Myocyte (in vitro differentiated cells): ENCODE data around the gene MDP1. TPM values are rescaled to one million over a fixed set of nuclear protein-coding genes. Genes with fewer than 3 reads are reported as not detected.
"Not testable (repeated sequence)": the region's sequence is repeated elsewhere in the genome, so short reads cannot be mapped to it uniquely, and the experiment has no call there.

ENCODE experiments used
- DNase-seq: peaks from one replicate; pipeline ENCODE4 v3.0.0-alpha.2; 2012; ENCODE audit warnings: low read depth
- total RNA-seq: library from RNA; depleted of rRNA; stranded (reverse); fragments of >200 nt; gene quantifications from 2 replicates; pipeline ENCODE4 v1.2.3, GENCODE V29; 2014

The MDP1 gene
- total RNA-seq, 1 donor from 2014 or later, result 16.7 TPM

DNA sequence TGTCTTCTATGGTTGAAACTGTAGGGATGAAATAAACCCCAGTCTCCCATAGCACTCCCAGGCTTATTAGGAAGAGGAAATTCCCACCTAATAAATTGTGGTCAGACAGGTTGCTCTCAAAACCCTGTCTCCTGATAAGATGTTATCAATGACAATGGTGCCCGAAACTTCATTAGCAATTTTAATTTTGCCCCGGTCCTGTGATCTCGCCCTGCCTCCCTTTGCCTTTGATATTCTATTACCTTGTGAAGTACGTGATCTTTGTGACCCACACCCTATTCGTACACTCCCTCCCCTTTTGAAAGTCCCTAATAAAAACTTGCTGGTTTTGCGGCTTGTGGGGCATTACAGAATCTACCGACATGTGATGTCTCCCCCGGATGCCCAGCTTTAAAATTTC lies 13.3 kb downstream of the MDP1 start:
- DNase-seq, result not testable (repeated sequence)

DNA sequence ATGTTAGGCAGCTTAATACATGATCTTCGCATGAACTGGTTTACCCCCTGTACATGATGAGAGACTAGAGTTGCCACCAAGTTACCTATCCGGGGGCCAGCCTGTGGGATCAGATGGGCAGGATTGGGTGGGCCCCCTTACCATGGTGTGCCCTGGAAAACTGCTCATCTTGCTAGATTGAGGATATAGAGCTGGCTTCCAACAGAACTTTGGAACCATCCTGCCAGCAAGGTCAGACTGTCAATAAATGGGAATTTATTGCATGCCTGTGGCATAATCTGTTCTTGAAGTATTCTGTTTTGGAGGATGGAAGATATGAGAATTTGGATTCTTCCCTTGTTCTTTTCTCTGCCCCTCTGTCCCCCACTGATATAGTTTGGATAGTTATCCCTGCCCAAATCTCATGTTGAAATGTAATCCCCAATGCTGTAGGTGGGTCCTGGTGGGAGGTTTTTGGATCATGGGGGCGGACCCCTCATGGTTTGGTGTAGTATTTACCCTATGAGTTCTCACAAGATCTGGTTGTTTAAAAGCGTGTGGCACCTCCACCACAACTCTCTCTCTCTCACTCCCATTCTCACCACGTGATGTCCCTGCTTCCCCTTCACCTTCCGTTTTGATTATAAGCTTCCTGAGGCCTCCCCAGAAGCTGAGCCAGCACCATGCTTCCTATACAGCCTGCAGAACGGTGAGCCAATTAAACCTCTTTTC lies 16.9 kb downstream of the MDP1 start:
- DNase-seq, result no peak

DNA sequence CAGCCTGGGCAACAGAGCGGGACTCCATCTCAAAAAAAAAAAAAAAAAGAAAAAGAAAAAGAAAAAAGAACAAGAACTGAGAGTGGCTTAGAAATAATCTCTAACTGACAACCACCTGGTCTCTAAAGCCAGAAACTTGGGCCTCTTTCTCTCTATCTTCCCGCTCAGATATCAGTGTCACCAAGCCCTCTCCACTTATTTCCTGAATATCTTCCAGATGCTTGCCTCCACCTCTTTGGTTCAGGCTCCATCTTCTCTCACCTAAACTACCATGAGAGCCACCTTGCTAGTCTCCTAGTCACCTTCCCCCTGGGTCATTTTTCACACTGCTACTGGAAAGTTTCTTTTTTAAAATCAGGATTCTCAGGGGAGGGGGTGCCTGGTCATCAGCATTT lies 18.8 kb downstream of the MDP1 start:
- no peak for DNase-seq

DNA sequence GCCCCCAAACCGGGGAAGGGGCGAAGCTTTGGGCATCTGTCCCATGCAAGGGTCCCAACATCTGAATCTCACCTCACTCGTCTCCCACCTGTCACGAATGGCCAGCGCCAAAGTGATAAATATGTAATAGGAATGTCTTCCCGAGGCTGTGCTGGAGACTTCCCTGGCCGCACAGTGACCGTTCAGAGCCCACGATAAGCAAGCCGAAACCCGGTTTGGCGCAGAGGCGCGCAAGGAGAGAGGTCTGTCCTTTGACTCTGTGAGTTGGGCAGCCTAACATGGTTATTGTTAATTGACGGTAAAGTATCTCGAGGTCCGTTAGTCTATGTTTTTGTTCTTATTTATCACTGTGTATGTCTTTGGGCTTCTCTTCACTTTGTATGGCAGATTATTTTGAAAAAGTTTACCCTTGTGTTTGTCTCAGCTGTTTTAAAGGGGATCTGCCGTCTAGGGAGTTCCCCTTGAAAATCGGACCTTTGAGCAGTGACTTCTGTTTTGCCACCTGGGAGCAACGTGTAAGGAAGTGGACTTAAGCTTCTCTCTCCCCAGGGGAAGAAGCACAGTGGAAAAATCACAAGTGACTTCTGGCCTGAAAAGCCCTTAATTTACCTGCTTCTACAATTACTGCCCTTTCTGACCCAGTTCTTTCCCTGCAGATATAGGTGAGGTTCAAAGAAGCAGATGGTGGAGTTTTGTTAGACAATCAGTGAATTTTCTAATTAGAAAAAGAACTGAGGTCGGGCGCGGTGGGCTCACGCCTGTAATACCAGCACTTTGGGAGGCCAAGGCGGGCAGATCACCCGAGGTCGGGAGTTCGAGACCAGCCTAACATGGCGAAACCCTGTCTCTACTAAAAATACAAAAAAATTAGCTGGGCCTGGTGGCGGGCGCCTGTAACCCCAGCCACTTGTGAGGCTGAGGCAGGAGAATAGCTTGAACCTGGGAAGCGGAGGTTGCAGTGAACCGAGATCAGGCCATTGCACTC lies 19.5 kb downstream of the MDP1 start:
- DNase-seq, result peak; percentile 40

DNA sequence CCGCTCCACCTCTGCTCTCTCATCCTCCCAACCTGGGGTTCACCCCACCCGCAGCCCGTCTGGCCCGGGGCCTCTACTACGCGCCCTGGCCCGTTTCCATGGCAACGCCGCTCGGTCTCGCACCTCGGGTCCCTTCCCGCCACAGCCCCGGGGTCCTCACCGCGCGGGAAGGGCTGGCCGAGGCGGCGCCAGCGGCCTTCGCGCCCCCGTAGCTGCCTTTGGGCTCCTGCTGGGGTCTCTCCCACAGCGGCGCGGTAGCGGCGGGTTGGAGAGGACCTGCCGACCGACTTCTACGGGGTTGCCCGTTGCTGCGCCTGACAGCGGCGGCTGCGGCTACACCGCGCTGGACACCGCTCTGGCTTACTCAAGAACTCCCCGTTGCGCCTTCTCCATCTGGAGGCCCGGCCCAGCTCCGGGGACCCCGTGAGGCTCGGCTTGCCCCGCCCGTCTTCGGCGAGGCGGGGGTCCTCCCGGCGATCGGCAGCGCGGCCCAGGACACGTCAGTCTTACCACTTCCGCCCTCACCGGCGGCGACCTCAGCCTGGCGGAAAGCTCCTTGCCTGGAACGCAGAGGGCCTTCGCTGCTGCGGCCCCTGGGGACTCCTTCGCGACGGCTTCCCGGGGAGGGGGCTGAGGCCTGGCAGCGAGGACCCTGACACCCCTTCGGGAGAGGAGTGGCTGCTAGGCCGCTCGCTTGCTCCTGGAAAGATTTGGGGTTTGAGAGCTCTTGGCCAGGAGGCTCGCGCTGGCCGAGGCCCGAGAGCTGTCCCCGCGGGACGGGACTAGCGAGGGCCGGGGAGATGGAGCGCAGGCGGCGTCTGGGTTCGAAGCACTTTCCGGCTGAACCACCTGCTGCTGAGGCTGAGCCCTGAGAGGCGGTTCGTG lies 20.4 kb downstream of the MDP1 start, which contains the start of gene TM9SF1:
TM9SF1 (minus strand) TSS at position 256 of the 885 bp plus-strand sequence. CDS start 422 bp downstream, outside the sequence.
- peak; percentile 90 for DNase-seq

DNA sequence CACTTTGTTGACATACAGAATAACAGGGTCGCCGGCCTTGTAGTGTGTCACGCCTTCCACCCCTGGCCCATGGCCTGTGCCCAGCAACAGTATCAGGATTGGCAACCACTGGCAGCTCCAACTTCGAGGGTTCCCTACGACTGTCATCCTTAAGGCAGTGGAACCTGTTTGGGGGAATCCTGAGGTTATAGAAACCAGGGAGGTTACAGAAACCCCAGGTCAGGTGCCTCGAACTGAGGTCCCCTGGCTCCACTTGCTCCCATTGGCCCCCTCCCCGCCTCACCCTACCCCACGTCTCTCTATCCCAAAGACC lies 21.0 kb downstream of the MDP1 start:
- DNase-seq, result no peak

DNA sequence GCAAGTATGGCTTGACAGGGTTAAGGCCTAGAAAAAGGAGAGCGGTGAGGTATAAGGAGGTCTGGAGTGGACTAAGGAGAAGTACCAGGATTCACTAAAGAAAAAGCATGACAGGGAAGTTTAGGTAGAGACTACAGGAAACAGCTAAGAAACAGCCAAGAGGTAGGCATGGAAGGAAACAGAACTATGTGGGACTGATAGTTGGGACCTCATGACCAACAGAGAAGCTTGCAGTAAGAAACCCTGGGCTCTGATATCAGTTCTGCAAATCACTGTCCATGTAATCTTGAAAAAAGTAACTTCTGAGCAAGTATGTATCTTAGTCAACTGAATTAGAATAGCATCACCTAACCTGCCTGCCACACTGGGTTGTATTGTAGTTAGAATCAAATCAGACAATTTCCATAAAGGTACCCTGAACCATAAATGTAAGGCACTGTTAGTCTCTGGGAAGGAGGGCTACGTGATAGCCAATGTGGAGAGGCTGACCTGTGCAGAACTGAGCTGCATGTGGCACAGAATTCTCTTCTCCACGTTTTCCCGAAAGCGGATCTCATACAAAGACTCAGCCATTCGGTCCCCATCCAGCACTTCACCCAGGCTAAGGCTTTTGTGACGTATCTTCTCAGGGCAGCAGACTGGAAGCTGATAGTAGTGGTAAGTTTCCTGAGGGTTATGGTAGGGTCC lies 21.5 kb downstream of the MDP1 start:
- DNase-seq, result no peak

DNA sequence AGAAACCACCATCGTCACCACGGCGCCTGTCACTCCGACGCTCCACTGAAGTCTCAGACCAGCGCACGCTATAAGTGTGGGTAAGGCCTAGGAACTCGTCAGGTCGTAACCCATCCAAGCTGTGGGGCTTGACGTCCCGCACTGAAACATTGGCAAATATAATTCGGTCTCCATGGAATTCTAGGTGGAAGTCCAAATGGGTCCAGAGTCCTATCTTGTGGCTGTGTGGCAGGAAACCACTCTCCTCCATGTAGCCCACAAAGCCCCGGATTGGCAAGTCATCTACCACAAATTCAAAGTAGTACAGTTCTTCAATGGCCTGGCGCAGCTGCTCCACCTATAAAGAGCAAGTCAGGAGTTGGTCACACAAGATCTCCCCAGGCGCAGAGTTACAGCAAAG lies 22.9 kb downstream of the MDP1 start:
- peak; percentile 32 for DNase-seq

DNA sequence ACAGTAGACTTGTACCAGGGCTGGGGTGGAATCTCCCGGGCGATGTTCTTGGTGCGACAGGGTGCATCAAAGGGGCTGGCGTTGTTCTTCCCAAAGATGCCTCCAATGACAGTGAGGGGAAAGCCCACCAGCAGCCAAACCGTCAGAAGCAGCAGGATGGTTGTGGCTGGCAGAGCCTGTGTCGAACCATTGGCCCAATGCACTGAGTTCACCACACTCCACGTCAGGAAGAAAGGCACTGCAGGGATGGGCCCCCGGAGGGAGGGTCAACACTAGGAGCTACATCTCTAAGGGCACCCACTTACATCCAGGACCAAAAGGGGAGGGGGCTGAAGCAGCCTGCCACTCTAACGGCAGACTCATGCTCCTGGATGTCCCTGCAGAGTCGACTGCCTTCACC lies 25.4 kb downstream of the MDP1 start:
- DNase-seq, result no peak

DNA sequence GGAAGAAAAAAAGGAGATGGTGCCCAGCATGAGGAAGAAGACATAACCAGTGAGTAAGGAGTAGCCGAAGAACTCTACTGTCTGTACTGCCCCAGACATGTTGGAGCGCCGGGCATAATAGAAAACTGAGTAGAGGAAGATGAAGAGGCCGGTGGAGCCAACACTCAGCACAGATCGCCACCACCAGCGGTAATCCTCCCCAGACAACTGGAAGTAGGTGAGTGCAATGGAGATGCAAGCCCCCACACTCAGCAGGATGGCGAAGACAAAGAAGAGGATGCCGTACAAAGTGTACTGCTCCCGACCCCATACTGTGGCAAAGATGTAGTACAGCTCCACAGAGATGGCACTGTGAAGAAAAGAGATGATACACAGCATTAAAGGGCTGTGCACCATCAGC lies 26.4 kb downstream of the MDP1 start:
- DNase-seq, result no peak

DNA sequence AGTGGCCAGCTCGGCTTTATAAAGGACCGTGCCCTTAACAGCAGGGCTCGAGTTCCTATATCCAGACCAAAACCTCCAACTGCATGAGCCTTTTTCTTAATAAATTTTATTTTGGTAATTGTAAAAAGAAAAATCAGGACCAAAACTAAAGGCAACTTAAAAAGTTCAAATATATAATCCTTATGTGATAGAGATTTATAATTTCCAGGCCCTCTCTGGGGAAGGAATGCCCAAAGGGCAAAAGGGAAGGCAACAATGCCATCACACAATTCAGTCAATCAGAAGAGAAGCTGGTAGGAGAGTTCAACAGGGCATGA lies 26.8 kb downstream of the MDP1 start:
- DNase-seq, result no peak

DNA sequence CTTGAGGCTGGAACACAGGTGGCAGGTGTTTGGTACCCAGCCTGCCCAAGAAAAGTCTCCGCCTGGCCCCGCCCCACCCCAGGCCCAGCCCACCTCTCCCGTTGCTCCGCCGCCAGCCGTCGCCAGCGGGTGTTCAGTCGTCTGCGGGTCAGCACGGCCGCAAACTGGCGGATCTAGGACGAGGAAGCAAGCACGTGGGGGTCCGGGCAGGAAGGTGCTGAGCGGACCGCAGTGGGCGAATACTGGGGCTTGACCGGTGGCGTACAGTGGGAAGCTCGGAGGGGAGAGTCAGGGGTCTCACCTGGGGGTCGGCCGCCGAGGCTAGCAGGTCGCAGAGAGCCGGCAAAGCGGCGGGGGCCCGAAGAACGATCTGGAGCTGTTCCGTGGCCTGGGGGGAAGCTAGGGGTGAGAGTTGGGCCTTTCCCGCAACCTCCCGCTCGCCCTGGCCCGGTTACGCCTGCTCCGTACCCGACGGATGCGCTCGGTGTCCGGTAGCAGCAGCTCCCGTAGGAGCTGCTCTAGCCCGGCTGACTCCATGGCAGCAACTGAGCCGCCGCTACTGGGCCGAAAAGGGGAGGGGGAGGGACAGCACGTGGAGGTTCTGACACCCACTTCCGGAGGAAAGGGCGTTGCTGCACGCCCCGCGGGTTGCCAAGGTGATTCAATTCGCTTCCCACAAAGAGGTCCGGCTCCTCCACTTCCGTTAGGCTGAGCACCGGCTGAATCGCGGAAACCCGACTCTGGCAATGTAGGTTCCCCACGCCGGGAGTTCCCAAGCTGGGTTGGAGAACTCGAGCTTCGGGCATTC lies 27.4 kb downstream of the MDP1 start, which contains the start of gene IPO4:
IPO4 (minus strand) TSS at position 566 of the 808 bp plus-strand sequence; CDS start at position 537, 29 bp downstream.
- DNase-seq, result peak; percentile 98

DNA sequence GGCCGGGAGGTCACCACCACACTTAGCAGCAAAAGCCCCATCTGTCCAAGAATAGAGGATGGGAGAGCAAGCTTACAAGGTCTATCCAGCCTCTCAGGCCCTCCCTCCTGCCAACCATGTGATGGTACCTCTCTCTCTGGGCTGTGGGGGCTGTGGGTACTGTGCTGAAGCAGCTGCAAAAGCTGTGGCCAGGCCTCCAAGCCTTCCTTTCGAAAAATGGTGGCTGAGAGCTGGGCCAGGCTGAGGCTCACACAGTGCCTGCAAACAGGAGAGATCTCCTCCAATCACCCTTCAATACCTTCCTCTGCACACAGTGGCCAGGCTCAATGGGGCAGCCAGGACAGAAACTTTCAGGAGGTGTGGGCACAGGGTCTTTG lies 28.3 kb downstream of the MDP1 start:
- peak; percentile 75 for DNase-seq

DNA sequence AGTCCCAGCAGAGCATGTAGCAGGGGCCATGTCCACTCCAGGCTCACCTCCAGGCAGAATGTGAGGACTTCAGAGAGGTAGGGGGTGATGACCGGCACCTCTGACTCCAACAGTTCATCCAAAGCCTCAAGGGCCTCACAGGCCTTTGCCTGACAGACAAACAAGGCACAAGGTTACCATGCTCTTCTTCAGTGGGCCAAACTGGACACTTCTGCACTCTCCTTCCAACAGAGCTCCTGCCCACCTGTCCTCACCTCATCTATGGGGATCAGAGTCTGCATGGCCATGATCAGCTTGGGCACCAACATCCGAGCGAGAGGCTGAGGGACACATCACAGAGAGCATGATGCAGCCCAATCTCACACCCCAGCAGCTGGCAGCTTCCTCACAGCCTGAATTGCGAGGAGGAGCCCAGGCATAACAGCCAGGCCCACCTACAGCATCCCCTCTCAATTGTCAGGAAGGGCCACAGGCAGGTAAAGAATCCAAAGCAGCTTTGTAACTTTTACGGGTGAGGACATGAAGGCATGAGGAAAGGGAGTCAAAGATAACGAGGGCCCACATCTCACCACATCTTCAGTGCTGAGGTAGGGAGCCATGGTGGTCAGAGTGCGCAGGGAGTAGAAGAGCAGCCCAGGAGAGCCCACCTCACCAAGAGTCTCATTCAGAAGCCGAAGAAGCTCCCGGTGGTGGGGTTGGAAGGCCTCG lies 28.9 kb downstream of the MDP1 start:
- DNase-seq, result no peak

DNA sequence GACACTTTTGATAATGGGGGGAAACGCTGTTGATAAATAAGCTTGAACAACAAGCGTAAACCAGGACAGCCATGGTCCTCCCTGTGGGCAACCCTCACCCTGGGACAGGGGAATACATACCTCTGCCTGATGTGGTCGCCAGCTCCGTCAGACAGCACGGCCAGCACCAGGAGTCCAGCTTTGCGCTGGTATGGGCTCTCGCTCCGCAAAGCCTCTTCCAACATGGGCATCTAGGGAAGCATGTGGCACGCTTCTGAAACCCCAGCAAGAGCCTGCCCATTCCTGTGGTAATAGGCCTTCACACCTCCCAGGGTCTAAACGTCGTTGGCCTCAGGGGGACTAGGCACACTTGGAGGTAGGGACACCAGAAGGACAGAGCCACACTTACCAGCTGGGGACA lies 30.1 kb downstream of the MDP1 start:
- DNase-seq, result no peak

DNA sequence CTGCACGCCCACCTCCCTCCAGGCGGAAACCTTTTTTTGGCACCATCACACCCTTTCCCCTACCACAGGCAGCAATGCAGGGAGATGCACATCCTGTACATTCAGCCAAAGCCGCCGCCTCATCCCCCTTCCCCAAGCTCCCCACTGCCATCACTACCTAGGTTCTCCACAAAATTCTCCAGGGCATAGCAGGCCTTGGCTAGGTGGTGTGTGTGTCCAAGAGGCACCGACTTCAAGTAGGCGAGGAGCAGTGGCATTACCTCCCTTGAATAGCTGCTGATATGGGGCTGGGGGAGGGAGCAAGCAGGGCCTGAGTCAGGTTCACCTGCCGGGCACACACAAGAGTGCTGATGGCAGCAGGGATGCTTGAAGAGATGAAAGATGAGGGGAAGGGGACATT lies 30.8 kb downstream of the MDP1 start:
- no peak for DNase-seq

DNA sequence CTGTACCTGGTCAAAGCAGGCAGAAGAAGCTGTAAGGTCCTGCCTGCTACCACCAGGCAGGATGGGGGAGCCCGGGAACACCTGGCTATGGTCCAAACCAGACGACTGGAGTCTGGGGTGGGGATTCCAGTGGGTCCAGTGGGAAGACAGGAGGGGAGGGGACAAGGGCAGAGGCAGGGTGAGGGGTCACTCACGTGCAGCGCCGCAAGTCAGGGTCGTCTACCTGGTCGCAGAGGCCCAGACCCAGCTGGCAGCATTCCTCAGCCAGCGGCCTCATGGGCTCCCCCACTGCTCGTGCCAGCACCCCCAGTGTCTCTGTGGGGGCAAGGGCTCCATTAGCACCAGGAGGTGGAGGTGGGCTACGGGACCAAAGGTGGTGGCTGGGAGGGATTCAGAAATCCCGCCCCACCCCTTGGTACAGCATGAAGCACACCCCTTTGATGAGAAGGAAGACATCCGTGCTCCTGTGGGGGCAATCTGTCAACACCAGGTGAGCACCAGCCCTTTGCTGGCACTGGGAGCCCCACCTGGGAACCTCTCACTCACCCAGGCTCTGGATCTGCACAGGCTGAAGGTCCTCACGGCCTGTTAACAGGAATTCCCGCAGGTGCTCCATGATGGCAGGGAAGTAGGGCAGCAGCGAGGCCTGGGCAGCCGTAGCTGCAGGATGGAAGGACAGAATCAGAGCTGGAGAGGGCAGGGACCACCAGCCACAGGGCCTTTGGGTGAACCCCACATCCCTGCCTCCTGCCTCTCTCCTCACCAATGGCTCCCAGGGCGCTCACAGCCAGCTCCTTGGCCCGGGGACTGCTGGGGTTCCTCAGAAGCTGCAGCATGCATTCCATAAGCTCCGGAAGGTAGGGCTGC lies 31.5 kb downstream of the MDP1 start:
- no peak for DNase-seq

DNA sequence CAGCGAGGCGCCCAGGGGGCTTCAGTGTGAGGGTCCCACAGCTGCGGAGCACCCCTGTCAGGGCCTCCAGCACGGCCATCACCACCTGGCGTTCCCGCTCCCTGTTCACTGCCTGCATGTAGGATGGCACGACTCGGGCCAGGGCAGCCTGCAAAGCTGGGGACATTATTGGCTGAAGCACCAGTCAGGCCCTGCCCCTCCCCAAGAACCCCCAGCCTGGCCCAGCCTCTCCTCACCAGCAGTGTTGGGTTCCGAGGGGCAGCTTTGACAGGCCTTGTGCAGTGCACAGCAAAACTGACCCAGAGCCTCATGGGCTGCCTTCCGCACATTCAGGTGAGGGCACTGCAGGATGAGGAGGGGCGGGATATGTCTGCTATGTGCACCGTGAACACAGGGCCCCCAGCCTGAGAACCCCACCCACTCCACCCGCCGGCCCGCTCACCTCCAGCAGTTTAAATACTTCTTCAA lies 32.8 kb downstream of the MDP1 start:
- DNase-seq, result no peak
